ENCODE data around the gene RERGL.

DNA sequence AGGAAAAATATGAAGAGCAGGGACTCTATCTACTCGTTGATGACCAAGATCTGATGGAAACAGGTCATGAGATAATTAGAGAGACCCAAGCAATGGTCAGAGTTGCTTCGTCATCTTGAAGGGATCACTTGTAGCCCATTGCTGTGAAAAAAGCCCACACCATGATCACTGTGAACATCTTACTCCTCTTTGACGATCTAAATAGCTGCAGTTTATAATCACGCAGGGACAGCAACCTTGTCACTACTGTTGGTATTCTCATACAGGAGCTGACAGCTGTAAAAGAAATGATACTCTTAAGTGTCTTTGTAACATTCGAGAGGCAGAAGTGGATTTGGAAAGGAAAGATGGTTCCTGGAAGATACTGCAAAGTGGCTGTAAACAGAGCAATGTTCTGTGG lies 33.7 kb upstream of the RERGL start:
- TF ChIP-seq, protein P1, sequence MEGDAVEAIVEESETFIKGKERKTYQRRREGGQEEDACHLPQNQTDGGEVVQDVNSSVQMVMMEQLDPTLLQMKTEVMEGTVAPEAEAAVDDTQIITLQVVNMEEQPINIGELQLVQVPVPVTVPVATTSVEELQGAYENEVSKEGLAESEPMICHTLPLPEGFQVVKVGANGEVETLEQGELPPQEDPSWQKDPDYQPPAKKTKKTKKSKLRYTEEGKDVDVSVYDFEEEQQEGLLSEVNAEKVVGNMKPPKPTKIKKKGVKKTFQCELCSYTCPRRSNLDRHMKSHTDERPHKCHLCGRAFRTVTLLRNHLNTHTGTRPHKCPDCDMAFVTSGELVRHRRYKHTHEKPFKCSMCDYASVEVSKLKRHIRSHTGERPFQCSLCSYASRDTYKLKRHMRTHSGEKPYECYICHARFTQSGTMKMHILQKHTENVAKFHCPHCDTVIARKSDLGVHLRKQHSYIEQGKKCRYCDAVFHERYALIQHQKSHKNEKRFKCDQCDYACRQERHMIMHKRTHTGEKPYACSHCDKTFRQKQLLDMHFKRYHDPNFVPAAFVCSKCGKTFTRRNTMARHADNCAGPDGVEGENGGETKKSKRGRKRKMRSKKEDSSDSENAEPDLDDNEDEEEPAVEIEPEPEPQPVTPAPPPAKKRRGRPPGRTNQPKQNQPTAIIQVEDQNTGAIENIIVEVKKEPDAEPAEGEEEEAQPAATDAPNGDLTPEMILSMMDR (IDR thresholded peaks at IDR 0.05 in 4 of 5, conservative IDR thresholded peaks at IDR 0.05 in 1 of 5): no peak
- TF ChIP-seq POLR2A (IDR thresholded peaks at IDR 0.05): no peak
